KOPT-K1 (cell line): ENCODE measurements around the gene TNRC18.

Experiments used
- H3K27ac ChIP-seq: fragments of 200-600 bp; sonication (generic); 2 replicates; pipeline ENCODE4 v1.5.1; 2016; ENCODE audit warnings: antibody characterized with exemption, mild to moderate bottlenecking, low read depth, low read length; ENCODE audit not compliant: poor library complexity, severe bottlenecking
- H3K36me3 ChIP-seq: fragments of 200-600 bp; sonication (generic); 2 replicates; pipeline ENCODE4 v1.5.1; 2017; ENCODE audit warnings: antibody characterized with exemption, mild to moderate bottlenecking, low read length, moderate library complexity; ENCODE audit not compliant: insufficient read depth
- H3K9me3 ChIP-seq: fragments of 200-600 bp; sonication (generic); 2 replicates; pipeline ENCODE4 v1.5.1; 2017; ENCODE audit warnings: antibody characterized with exemption, low read length, mild to moderate bottlenecking; ENCODE audit not compliant: insufficient read depth, poor library complexity, severe bottlenecking

TNRC18 gene

GRCh38 chr7:5387711-5388245 lies 35.9 kb downstream of the TNRC18 start:
- peaks cover 93% of the 10 kb centered on the region for H3K36me3 ChIP-seq
- no peak overlapping the region for H3K27ac ChIP-seq
- no peaks in the 10 kb centered on the region for H3K9me3 ChIP-seq

GRCh38 chr7:5384618-5385017 lies 39.0 kb downstream of the TNRC18 start:
- Histone ChIP-seq H3K9me3 (no peaks in the 10 kb centered on the region), H3K27ac (no peak overlapping the region), H3K36me3 (peaks cover 62% of the 10 kb centered on the region)

- Histone ChIP-seq H3K9me3 (no peaks in the 10 kb centered on the region), H3K36me3 (peaks cover 52% of the 10 kb centered on the region), H3K27ac (no peak overlapping the region)
Measured at GRCh38 chr7:5383314-5384098, 40.1 kb downstream of the TNRC18 start.

- Histone ChIP-seq H3K9me3 (no peaks in the 10 kb centered on the region), H3K27ac (no peak overlapping the region), H3K36me3 (peaks cover 50% of the 10 kb centered on the region)
Measured at GRCh38 chr7:5382281-5382892, 41.2 kb downstream of the TNRC18 start.

- peaks cover 51% of the 10 kb centered on the region for H3K36me3 ChIP-seq
- H3K27ac ChIP-seq, result no peak overlapping the region
- H3K9me3 ChIP-seq, result no peaks in the 10 kb centered on the region
Measured at GRCh38 chr7:5381071-5381772, 42.4 kb downstream of the TNRC18 start.

GRCh38 chr7:5380350-5381070 lies 43.1 kb downstream of the TNRC18 start:
- no peak overlapping the region for H3K27ac ChIP-seq
- no peaks in the 10 kb centered on the region for H3K9me3 ChIP-seq
- H3K36me3 ChIP-seq, result peaks cover 51% of the 10 kb centered on the region

- Histone ChIP-seq H3K27ac (no peak overlapping the region), H3K36me3 (peaks cover 53% of the 10 kb centered on the region), H3K9me3 (no peaks in the 10 kb centered on the region)
Measured at GRCh38 chr7:5379546-5379945, 44.1 kb downstream of the TNRC18 start.

GRCh38 chr7:5377816-5378215 lies 45.8 kb downstream of the TNRC18 start:
- Histone ChIP-seq H3K27ac (no peak overlapping the region), H3K9me3 (no peaks in the 10 kb centered on the region), H3K36me3 (peaks cover 54% of the 10 kb centered on the region)

- H3K27ac ChIP-seq, result no peak overlapping the region
- peaks cover 58% of the 10 kb centered on the region for H3K36me3 ChIP-seq
- H3K9me3 ChIP-seq, result no peaks in the 10 kb centered on the region
Measured at GRCh38 chr7:5377279-5377678, 46.4 kb downstream of the TNRC18 start.

- Histone ChIP-seq H3K36me3 (peaks cover 71% of the 10 kb centered on the region), H3K9me3 (no peaks in the 10 kb centered on the region), H3K27ac (no peak overlapping the region)
Measured at GRCh38 chr7:5375925-5376324, 47.7 kb downstream of the TNRC18 start.

GRCh38 chr7:5374464-5374863 lies 49.2 kb downstream of the TNRC18 start:
- no peaks in the 10 kb centered on the region for H3K9me3 ChIP-seq
- H3K36me3 ChIP-seq, result peaks cover 85% of the 10 kb centered on the region
- no peak overlapping the region for H3K27ac ChIP-seq

GRCh38 chr7:5373300-5373699 lies 50.3 kb downstream of the TNRC18 start:
- no peak overlapping the region for H3K27ac ChIP-seq
- peaks cover 97% of the 10 kb centered on the region for H3K36me3 ChIP-seq

GRCh38 chr7:5370454-5371353 lies 52.9 kb downstream of the TNRC18 start:
- Histone ChIP-seq H3K9me3 (no peaks in the 10 kb centered on the region), H3K27ac (no peak overlapping the region), H3K36me3 (peaks cover 95% of the 10 kb centered on the region)

More at GRCh38 chr7:5373300-5373699, 50.3 kb downstream of the TNRC18 start:
- H3K9me3 ChIP-seq, result no peaks in the 10 kb centered on the region

GRCh38 chr7:5367661-5368060 lies 56.0 kb downstream of the TNRC18 start:
- peaks cover 96% of the 10 kb centered on the region for H3K36me3 ChIP-seq
- H3K27ac ChIP-seq, result no peak overlapping the region
- no peaks in the 10 kb centered on the region for H3K9me3 ChIP-seq
